GM13976 (cell line): ENCODE results near the gene PPP2R2B.
A peak's percentile ranks its signal among the peaks of the same experiment; 100 is the strongest.

Experiments
- DNase-seq: peaks from one replicate; pipeline ENCODE4 v3.0.0; 2012; ENCODE audit warnings: low spot score
- in situ Hi-C: fragments of 300-500 bp; cut with MboI; formaldehyde crosslinking; loops from one replicate; pipeline ENCODE4 v1.12.0; 2022; ENCODE audit warnings: low sequenced_read_pairs, mixed read lengths, inconsistent platforms; ENCODE audit not compliant: unreplicated experiment
- TF ChIP-seq, protein P1 (sequence below): IDR thresholded peaks from 2 replicates; pipeline ENCODE4 v1.5.1; 2012; ENCODE audit warnings: borderline replicate concordance, mild to moderate bottlenecking; ENCODE audit not compliant: insufficient read depth; ENCODE audit errors: extremely low read depth, missing control alignments, control extremely low read depth

The PPP2R2B gene

DNA sequence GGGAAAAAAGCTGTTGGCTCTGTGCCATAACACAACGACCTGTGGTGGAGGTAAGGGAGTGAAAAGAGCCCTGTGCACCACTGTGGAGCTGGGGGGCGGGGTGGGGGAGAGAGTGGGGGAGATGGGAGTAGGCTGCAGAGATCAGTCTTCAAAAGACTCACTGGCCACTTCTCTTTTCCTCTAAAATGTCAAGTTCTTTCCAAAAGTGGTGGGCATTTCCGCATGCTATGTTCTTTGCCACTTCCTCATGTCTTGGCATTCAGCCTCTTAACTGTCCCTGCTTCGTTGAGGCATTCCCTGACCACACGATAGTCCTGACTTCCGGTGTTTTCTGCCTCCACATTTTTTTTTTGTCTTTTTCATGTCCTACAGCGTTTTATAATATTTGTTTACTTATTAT, 2.4 kb upstream of the PPP2R2B start:
- in situ Hi-C loops, result no loop called here
- no peak for DNase-seq

GRCh38 chr5:146877783-146878475, 628 bp downstream of the PPP2R2B start:
- TF ChIP-seq, protein P1, sequence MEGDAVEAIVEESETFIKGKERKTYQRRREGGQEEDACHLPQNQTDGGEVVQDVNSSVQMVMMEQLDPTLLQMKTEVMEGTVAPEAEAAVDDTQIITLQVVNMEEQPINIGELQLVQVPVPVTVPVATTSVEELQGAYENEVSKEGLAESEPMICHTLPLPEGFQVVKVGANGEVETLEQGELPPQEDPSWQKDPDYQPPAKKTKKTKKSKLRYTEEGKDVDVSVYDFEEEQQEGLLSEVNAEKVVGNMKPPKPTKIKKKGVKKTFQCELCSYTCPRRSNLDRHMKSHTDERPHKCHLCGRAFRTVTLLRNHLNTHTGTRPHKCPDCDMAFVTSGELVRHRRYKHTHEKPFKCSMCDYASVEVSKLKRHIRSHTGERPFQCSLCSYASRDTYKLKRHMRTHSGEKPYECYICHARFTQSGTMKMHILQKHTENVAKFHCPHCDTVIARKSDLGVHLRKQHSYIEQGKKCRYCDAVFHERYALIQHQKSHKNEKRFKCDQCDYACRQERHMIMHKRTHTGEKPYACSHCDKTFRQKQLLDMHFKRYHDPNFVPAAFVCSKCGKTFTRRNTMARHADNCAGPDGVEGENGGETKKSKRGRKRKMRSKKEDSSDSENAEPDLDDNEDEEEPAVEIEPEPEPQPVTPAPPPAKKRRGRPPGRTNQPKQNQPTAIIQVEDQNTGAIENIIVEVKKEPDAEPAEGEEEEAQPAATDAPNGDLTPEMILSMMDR, result no peak
- DNase-seq, result peak; percentile 37
- in situ Hi-C loops, result no loop called here

More for the DNA sequence above, 2.4 kb upstream of the PPP2R2B start:
- TF ChIP-seq, protein P1, result no peak

DNA sequence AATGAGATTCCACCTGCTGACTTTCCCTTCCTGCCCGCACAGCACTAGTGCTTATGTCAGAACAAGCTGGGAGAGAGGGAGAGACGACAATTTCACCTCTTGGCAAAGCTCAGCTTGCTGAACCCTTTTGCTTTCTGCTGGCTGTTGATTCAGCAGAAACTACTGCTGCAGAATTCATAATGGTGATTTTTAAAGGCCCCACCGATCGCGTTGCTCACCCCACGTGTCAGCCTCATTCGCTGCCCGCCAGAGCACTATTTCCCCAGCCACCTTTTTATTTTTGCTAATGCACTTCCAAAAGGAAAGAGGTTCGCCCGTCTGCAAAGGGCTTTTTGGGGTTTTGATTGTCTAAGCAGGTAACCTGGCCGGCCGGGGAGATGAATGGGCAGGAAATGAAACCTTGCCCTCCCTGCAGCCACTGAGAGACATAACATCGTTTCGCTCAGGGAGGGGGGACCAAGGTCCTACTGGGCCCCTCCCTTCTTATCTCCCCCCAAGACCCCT, 1.3 kb downstream of the PPP2R2B start:
- TF ChIP-seq, protein P1, result no peak
- no peak for DNase-seq
- in situ Hi-C loops, result no loop called here

GRCh38 chr5:146873186-146873917, 5.2 kb downstream of the PPP2R2B start:
- DNase-seq, result no peak
- in situ Hi-C loops, result no loop called here

GRCh38 chr5:146872188-146872587, 6.4 kb downstream of the PPP2R2B start:
- in situ Hi-C loops, result no loop called here
- DNase-seq, result no peak
- TF ChIP-seq, protein P1, result no peak

More at GRCh38 chr5:146873186-146873917, 5.2 kb downstream of the PPP2R2B start:
- TF ChIP-seq, protein P1, result no peak

DNA sequence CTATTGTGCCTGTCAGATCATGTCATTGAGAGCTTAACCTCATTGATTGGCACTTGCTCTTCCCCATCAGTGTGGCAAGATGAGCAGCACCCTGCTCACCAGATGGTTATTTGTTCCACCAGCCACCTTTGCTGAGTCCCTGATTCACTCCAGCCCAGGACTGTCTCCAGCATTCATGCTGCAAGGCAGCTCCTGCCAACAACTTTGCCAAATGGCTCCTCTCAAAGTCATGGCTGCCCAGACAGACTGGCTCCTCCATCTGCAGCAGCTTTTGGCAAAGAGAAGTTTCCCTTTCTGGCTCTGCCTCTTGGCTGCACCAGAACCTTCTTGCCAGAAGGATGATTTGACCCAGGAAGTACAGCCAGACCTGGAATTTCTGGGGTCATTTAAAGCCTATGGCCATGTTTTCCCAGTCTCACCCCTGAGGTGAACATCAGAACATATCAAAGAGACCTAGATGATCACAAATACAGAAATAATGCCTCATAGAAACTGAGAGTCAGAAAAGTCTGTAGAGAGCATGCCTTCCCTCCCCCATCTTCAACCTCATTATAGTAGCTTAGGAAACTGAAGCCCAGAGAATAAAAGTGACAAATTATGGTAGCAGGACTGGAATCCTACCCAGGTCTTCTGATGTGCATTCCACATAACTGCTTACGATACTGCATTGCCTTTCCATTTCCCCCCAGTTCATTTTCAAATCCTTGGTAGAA, 10.4 kb downstream of the PPP2R2B start:
- DNase-seq, result no peak
- in situ Hi-C loops, result no loop called here
- TF ChIP-seq, protein P1, result no peak
